GM10266 (cell line): Measurements from ENCODE around the gene RPS15.

Source experiments
- DNase-seq: peaks from one replicate; pipeline ENCODE4 v3.0.0; 2012; ENCODE audit errors: extremely low spot score
- TF ChIP-seq, protein P1 (sequence below): IDR thresholded peaks from 2 replicates; pipeline ENCODE4 v1.5.1; 2012; ENCODE audit warnings: mild to moderate bottlenecking, low read depth; ENCODE audit not compliant: control insufficient read depth, insufficient read depth; ENCODE audit errors: missing control alignments

RPS15 gene

DNA sequence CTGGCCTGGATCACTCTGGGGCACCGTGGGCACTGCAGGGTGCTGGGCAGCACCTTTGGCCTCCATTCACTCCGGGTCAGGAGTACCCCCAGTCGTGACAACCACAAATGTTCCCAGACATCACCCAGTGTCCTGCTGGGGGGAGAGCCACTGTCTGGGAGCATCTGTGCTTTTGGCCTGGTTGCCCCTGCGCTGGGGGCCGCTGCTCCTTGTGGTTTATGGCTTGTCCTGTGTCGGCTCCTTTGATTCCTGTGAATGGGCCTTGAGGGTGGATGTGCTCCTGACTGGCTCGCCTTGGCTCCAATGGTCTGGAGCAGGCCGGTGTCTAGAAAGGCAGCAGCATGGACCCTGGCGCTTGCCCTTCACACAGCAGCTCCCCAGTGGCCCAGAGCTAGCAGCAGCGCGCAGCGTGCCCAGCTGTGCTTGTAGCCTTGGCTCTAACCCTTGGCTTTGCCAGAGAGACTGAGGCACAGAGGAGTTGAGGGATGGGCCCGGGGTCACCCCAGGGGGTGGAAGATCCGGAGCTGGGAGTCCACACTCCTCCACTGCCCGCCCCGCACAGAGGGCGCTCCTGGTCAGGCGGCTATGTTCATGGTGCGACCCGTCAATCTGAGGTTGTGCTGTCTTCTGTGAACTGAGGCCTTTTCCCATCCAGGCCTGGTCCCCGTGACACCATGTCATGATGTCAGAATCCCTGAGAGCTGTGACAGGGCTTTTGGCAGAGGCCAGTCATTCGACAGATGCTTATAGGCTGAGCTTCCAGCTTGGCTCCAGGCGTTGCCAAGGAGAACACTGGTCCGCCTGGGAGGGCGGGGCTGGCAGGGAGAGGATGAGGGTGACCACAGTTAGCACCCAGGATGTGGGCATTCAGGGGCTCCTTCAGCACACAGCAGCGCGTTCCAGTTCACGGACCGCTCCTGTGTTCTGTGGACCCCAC lies 26.7 kb upstream of the RPS15 start:
- no peak for DNase-seq
- TF ChIP-seq, protein P1, sequence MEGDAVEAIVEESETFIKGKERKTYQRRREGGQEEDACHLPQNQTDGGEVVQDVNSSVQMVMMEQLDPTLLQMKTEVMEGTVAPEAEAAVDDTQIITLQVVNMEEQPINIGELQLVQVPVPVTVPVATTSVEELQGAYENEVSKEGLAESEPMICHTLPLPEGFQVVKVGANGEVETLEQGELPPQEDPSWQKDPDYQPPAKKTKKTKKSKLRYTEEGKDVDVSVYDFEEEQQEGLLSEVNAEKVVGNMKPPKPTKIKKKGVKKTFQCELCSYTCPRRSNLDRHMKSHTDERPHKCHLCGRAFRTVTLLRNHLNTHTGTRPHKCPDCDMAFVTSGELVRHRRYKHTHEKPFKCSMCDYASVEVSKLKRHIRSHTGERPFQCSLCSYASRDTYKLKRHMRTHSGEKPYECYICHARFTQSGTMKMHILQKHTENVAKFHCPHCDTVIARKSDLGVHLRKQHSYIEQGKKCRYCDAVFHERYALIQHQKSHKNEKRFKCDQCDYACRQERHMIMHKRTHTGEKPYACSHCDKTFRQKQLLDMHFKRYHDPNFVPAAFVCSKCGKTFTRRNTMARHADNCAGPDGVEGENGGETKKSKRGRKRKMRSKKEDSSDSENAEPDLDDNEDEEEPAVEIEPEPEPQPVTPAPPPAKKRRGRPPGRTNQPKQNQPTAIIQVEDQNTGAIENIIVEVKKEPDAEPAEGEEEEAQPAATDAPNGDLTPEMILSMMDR: no peak

DNA sequence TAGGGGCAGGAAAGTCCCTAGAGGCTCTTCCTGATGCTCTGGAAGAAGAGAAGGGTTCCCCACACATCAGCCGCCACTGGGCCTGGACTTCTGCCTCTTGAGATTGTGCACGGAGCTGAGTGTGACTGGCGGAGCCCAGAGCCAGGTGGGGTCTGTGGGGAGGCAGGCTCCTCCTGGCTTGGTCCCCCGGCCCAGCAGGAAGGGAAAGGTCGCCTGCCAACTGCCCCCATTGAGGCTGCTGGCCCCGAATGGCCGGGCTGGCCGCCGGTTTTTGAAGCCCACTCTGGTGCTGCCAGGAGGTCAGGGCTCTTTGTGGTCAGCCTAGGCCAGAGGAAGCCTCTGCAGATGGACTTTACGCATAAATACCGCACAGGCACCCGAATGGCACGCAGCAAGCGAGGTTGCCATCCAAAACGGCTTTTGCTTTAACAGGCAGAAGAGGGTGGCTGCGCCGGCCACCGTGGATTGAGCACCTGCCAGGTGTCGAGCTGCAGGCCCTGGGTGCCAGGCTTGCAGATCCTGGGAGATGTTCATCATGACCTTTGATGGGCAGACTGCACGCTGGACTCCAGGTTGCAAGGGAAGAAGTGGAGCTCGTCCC lies 25.8 kb upstream of the RPS15 start:
- DNase-seq: no peak
- TF ChIP-seq, protein P1: no peak

DNA sequence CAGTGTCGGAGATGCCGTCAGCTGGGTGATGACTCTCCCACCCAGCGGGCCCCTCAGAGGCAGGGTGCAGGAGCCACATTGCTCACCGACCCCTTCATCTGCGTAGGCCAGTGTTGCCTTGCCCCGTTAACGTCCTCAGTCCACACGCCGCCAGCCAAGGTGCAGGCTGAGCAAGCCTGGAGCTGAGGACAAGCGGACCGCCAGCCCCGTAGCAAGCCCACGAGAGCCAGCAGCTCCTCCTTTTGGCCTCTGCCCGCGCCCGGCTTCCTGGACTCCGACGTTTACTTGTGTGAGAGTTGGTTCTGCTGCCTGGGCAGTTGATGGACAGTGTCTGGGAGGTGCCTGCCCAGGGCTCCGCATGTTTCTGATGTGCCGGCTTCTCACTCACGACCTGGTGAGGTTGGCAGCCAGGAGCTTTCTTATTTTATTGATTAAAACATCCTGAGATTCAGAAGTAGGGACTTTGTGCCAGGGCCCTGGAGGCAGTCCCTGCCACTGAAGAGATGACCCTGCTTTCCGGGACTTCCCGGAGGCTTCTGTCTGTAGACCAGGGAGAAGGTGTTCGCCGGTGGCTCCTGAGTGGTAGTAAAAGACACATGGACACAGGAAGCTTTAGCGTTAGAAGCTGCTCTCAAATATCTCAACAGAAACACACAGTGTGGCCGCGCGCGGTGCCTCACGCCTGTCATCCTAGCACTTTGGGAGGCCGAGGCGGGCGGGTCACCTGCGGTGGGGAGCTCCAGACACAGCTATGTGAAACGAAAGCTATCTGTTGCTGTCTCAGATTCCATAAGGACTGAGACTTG lies 25.0 kb upstream of the RPS15 start:
- no peak for DNase-seq
- TF ChIP-seq, protein P1: no peak

DNA sequence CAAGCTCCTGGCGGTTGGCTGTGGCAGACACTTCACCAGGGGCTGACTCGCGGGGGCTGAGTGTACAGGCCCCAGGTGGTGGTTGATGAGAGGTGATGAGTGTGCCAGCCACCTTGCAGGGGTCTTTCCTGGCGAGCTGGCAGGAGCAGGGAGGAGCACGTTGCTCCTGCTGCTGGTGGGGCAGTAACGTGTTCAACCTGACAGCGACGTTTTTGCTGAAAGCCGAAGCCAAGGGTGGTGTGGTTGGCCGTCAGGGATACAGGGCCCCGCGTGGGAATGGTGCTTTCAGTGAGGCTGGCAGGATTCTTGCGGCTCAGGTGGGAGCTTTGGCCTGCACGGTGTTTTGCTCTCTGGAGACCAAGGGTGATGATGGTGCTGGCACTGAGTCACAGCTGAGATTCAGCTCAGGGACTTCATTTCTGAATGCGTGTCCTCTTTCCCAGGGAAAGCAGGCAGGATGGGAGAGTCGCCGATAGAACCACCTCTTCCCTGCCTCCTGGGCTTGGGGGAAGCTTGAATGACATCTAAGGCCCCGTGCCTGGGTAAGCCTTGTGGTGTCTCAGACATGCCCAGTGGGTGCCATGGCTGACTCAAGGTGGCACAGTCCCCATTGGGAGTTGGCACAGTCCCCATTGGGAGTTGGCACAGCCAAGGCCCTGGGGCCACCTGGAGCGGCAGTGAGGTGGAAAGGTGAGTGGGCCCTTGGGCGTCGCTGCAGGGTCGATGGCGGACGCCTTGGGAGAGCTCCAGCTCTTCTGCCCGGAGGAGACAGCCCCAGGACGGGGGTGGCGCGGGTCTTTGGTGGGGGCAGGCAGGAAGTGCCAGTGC lies 22.0 kb upstream of the RPS15 start:
- no peak for DNase-seq
- TF ChIP-seq, protein P1: no peak

DNA sequence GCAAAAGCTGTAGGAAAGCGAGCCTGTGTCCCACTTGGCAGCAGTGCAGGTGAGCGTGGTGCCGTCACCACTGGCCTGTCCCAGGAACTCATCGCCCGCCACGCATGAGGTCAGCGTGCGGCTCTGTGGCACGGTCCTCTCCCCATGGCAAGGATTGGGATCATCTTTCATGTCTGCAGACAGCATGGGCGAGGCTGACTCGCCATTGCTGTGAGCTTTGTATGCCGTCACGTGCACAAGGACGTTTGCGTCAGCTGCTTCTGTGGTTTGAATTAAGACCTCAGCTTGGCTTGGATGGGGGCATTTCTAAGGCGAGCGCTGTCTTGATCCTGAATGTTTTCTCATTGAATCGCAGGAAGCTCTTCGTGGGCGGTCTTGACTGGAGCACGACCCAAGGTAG lies 21.1 kb upstream of the RPS15 start:
- TF ChIP-seq, protein P1: no peak
- DNase-seq: no peak

DNA sequence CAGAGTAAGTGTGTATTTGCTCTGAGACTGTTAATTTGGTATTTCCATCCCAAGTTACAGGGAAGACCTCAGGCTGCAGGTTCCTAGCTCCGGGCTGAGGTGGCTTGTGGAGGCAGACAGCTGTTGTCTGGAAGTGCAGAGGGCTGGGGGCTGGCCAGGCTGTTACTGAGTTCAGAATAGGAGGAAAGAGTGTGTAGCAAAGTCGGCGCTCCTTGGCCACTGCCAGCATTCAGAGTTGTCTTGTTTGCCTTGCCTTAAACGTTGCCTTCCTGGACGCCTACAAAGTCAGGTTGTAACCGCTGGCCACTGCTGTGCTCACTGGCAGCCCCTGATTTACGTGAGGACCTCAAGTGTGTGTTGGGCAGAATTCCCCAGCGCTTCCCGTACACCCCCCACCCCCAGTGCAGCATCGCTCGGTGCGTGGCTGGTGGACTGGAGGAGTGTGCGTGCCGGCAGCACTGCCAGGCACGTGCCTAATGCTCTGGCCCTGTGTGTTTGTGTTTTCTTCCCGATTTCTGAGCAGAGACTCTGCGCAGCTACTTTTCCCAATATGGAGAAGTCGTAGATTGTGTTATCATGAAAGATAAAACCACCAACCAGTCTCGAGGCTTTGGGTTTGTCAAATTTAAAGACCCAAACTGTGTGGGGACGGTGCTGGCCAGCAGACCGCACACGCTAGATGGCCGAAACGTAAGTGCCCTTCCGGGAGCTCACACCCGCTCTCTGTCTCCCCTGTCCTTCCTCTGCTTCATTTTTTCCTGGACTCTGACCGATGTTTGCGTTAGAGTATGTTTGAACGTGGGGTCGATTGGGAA lies 20.3 kb upstream of the RPS15 start:
- TF ChIP-seq, protein P1: no peak
- no peak for DNase-seq
